GM12878 (cell line): ENCODE data around the gene EGFR. TPM values are rescaled to one million over a fixed set of nuclear protein-coding genes. Genes with fewer than 3 reads are reported as not detected.

Source experiments
- ATAC-seq: fragments of 200-7000 bp; cut with Tn5 transposase; 3 replicates; pipeline ENCODE4 v1.9.1; 2020; ENCODE audit warnings: mild to moderate bottlenecking, moderate library complexity
- BruUV-seq: library from RNA; stranded (reverse); fragments of 400-500 nt; replicated peaks from 2 replicates; lab custom pipeline; 2021; lab: Mats Ljungman, UMichigan
- CTCF ChIA-PET: fragments of 300-600 bp; sonication (Branson Sonifier 250); formaldehyde crosslinking; extraction: SDS; loops from one replicate; lab custom pipeline; 2021; ENCODE audit warnings: inconsistent platforms; lab: Yijun Ruan, JAX
- POLR2A ChIA-PET: fragments of 350-600 bp; formaldehyde crosslinking; extraction: SDS; loops from one replicate; lab custom pipeline; 2021; ENCODE audit warnings: inconsistent platforms; lab: Charles Lee
- RAD21 ChIA-PET: fragments of 300-600 bp; sonication (Branson Sonifier 250); formaldehyde crosslinking; loops from one replicate; lab custom pipeline; 2023; ENCODE audit warnings: antibody characterized with exemption; ENCODE audit not compliant: unreplicated experiment; lab: Charles Lee
- SMC1A ChIA-PET: fragments of 300-600 bp; sonication (Branson Sonifier 250); formaldehyde crosslinking; loops from one replicate; lab custom pipeline; 2023; ENCODE audit not compliant: unreplicated experiment, uncharacterized antibody; lab: Charles Lee
- DNase-seq: peaks from one replicate; pipeline ENCODE4 v3.0.0-alpha.2; 2011; ENCODE audit warnings: low read depth, low spot score
- FAIRE-seq: peaks from 3 replicates; lab custom pipeline; 2011; peaks lifted over from hg19 to GRCh38; lab: Jason Lieb, UNC
- H2AFZ ChIP-seq: 2 replicates; pipeline ENCODE4 v1.6.0; 2011; ENCODE audit warnings: low read depth, low read length, control low read depth; ENCODE audit not compliant: control insufficient read depth
- H3K27ac ChIP-seq: 2 replicates; pipeline ENCODE4 v1.5.1; 2011; ENCODE audit warnings: control low read depth; ENCODE audit not compliant: control insufficient read depth, insufficient read depth
- H3K27me3 ChIP-seq, 2 experiments: replicated peaks in 1 of 2; 2 replicates each; pipeline versions ENCODE4 v1.6.0 to v1.6.1; 2011; ENCODE audit warnings: low read length in 1 of 2; ENCODE audit not compliant: control insufficient read depth in 2 of 2, insufficient read depth in 2 of 2
- H3K36me3 ChIP-seq, 2 experiments: 2 replicates each; pipeline ENCODE4 v1.5.1; 2011; ENCODE audit warnings: low read length in 1 of 2; ENCODE audit not compliant: control insufficient read depth in 2 of 2, insufficient read depth in 2 of 2
- H3K4me1 ChIP-seq: 2 replicates; pipeline ENCODE4 v1.6.1; 2011; ENCODE audit warnings: mild to moderate bottlenecking, low read length, moderate library complexity, mixed read lengths; ENCODE audit not compliant: control insufficient read depth, insufficient read depth
- H3K4me2 ChIP-seq: 2 replicates; pipeline ENCODE4 v1.6.0; 2011; ENCODE audit warnings: control low read depth; ENCODE audit not compliant: control insufficient read depth, insufficient read depth
- H3K4me3 ChIP-seq: fragments of 200-600 bp; sonication (generic); 2 replicates; pipeline ENCODE4 v1.5.1; 2016
- H3K79me2 ChIP-seq: 2 replicates; pipeline ENCODE4 v1.6.0; 2011; ENCODE audit warnings: low read length; ENCODE audit not compliant: control insufficient read depth, insufficient read depth
- H3K9ac ChIP-seq: 2 replicates; pipeline ENCODE4 v1.8.0; 2011; ENCODE audit warnings: low read length, control low read depth, mixed read lengths; ENCODE audit not compliant: control insufficient read depth, insufficient read depth
- H3K9me3 ChIP-seq: replicated peaks from 3 replicates; pipeline ENCODE4 v1.5.1; 2011; ENCODE audit warnings: mild to moderate bottlenecking, low read length; ENCODE audit not compliant: control insufficient read depth, insufficient read depth
- H4K20me1 ChIP-seq: 2 replicates; pipeline ENCODE4 v1.6.0; 2011; ENCODE audit not compliant: control insufficient read depth, insufficient read depth
- ATF7 ChIP-seq: fragments of 450-650 bp; IDR thresholded peaks from 2 replicates; pipeline ENCODE4 v1.6.1; 2016; ENCODE audit warnings: low read depth, mild to moderate bottlenecking
- BACH1 ChIP-seq: fragments of 450-650 bp; IDR thresholded peaks from 2 replicates; pipeline ENCODE4 v1.6.1; 2017; ENCODE audit warnings: mild to moderate bottlenecking, borderline replicate concordance
- CBX5 ChIP-seq: sonication (generic); IDR thresholded peaks from 2 replicates; pipeline ENCODE4 v1.6.1; 2016; ENCODE audit warnings: low read depth, moderate library complexity, mild to moderate bottlenecking, inconsistent platforms
- CEBPB ChIP-seq, 2 experiments: fragments of 150-350 bp in 1 of 2; IDR thresholded peaks; 2 replicates each; pipeline ENCODE4 v1.6.1; 2012 to 2014; ENCODE audit warnings: low read depth in 2 of 2, low read length in 2 of 2, borderline replicate concordance in 1 of 2, inconsistent platforms in 1 of 2
- CHD1 ChIP-seq: IDR thresholded peaks from 2 replicates; pipeline ENCODE4 v1.6.1; 2012; ENCODE audit warnings: low read depth, low read length, improper control_type of control experiment
- CHD2 ChIP-seq: IDR thresholded peaks from 2 replicates; pipeline ENCODE4 v1.6.1; 2011; ENCODE audit warnings: low read depth, low read length, improper control_type of control experiment, borderline replicate concordance
- E2F4 ChIP-seq: IDR thresholded peaks from 2 replicates; pipeline ENCODE4 v1.6.1; 2012; ENCODE audit warnings: low read depth, low read length, improper control_type of control experiment
- MEF2A ChIP-seq: IDR thresholded peaks from 2 replicates; pipeline ENCODE4 v1.6.1; 2011; ENCODE audit warnings: low read depth, mild to moderate bottlenecking, low read length, moderate library complexity; ENCODE audit not compliant: insufficient read depth
- NBN ChIP-seq: fragments of 450-650 bp; IDR thresholded peaks from 2 replicates; pipeline ENCODE4 v1.6.1; 2016
- POLR2AphosphoS2 ChIP-seq: IDR thresholded peaks from 2 replicates; pipeline ENCODE4 v1.6.1; 2011; ENCODE audit warnings: low read depth, mild to moderate bottlenecking, low read length, improper control_type of control experiment, moderate library complexity
- RAD21 ChIP-seq: IDR thresholded peaks from 2 replicates; pipeline ENCODE4 v1.6.1; 2011; ENCODE audit warnings: mild to moderate bottlenecking, low read depth, low read length, moderate library complexity; ENCODE audit not compliant: insufficient read depth
- RCOR1 ChIP-seq: conservative IDR thresholded peaks from 2 replicates; pipeline ENCODE4 v1.6.1; 2012; ENCODE audit warnings: low read depth, low read length, improper control_type of control experiment
- RFX5 ChIP-seq: IDR thresholded peaks from 2 replicates; pipeline ENCODE4 v1.6.1; 2011; ENCODE audit warnings: low read depth, low read length, improper control_type of control experiment
- SMC3 ChIP-seq: IDR thresholded peaks from 2 replicates; pipeline ENCODE4 v1.6.1; 2011; ENCODE audit warnings: low read length, improper control_type of control experiment, borderline replicate concordance
- SPI1 ChIP-seq: IDR thresholded peaks from 2 replicates; pipeline ENCODE4 v1.6.1; 2011; ENCODE audit warnings: low read depth, mild to moderate bottlenecking, low read length, moderate library complexity, borderline replicate concordance; ENCODE audit not compliant: insufficient read depth
- SREBF1 ChIP-seq: IDR thresholded peaks from 2 replicates; pipeline ENCODE4 v1.6.1; 2012; ENCODE audit warnings: mild to moderate bottlenecking, low read length
- STAT1 ChIP-seq: fragments of 450-650 bp; conservative IDR thresholded peaks from 2 replicates; pipeline ENCODE4 v1.6.1; 2014; ENCODE audit warnings: antibody characterized with exemption, mild to moderate bottlenecking
- TAF1 ChIP-seq: IDR thresholded peaks from 2 replicates; pipeline ENCODE4 v1.6.1; 2011; ENCODE audit warnings: mild to moderate bottlenecking, low read depth, low read length, borderline replicate concordance
- USF1 ChIP-seq: IDR thresholded peaks from 2 replicates; pipeline ENCODE4 v1.6.1; 2011; ENCODE audit warnings: borderline replicate concordance, low read depth, mild to moderate bottlenecking, moderate library complexity, mixed read lengths, low read length; ENCODE audit not compliant: insufficient read depth; ENCODE audit errors: extremely low read length
- WRNIP1 ChIP-seq: IDR thresholded peaks from 2 replicates; pipeline ENCODE4 v1.6.1; 2011; ENCODE audit warnings: low read depth, low read length, improper control_type of control experiment, borderline replicate concordance
- ZBED1 ChIP-seq: IDR thresholded peaks from 2 replicates; pipeline ENCODE4 v1.6.1; 2016; ENCODE audit warnings: borderline replicate concordance
- WGBS: methylation state at CpG from one replicate; pipeline ENCODE4 v1.1.6; 2016; ENCODE audit warnings: low lambda C conversion rate; ENCODE audit not compliant: insufficient replicate concordance, insufficient coverage; ENCODE audit errors: missing lambda C conversion rate; 5-methylcytosine and 5-hydroxymethylcytosine counted together
- in situ Hi-C: fragments of 300-500 bp; cut with MboI; formaldehyde crosslinking; loops from 9 replicates; pipeline ENCODE4 v1.14.3; 2018; ENCODE audit warnings: mixed read lengths
- intact Hi-C: fragments of 100-400 bp; cut with micrococcal nuclease; formaldehyde crosslinking; loops from one replicate; pipeline ENCODE4 v1.14.2; 2022; ENCODE audit not compliant: unreplicated experiment
- polyA plus RNA-seq, 11 experiments: library from polyadenylated mRNA; depleted of rRNA in 4 of 11; unstranded in 6 of 11; stranded (reverse) in 5 of 11; fragments of >200 nt; fragmentation: Nextera tagmentation in 4 of 11; fragmentation: Illumina TruSeq in 1 of 11; extraction: Ambion mirVana in 4 of 11; extraction: Trizol in 1 of 11; gene quantifications; 1 replicate in 1 of 11; 2 replicates in 10 of 11; pipeline versions ENCODE4 v1.2.1 to v1.2.3, GENCODE V29; 2011 to 2016; ENCODE audit warnings: inconsistent platforms in 2 of 11, missing spikeins in 2 of 11, low read depth in 1 of 11
- total RNA-seq, 4 experiments: library from RNA; depleted of rRNA in 3 of 4; stranded (reverse); fragments of >200 nt in 3 of 4; fragmentation: Illumina TruSeq in 1 of 4; extraction: Trizol in 1 of 4; gene quantifications; 2 replicates each; pipeline versions ENCODE4 v1.2.1 to v1.2.3, GENCODE V29; 2013 to 2021

The EGFR gene
- total and polyA plus RNA-seq, 10 of the 15 experiments (the other 5 are each of a cell fraction or from before 2014, with no cell fraction given): 0.01 to 0.31 TPM; not detected in 8

GRCh38 chr7:55113760-55114540 lies 95.1 kb downstream of the EGFR start (continued):
- no peak for TF ChIP-seq USF1
- TF ChIP-seq MEF2A: no peak
- no peak for TF ChIP-seq TAF1
- TF ChIP-seq E2F4: no peak
- TF ChIP-seq SREBF1: no peak
- TF ChIP-seq CHD2: no peak
- no peak for TF ChIP-seq CBX5

GRCh38 chr7:55117286-55117685 lies 98.5 kb downstream of the EGFR start:
- CTCF ChIA-PET: no interaction called here
- Histone ChIP-seq H3K36me3 (no peaks in the 10 kb centered on the region), H3K4me3 (no peak overlapping the region), H3K9me3 (no peaks in the 10 kb centered on the region)
- BruUV-seq: no TSS peak
- ATAC-seq: no peak
- SMC1A ChIA-PET: no interaction called here
- TF ChIP-seq SMC3 (no peak), SPI1 (no peak), RCOR1 (no peak), WRNIP1 (no peak), CHD1 (no peak), CEBPB (IDR thresholded peaks at IDR 0.05; ENCODE audit: borderline replicate concordance in 1 of 2, low read depth in 2 of 2, low read length in 2 of 2) (no peak), ATF7 (no peak), BACH1 (no peak), RAD21 (no peak), POLR2AphosphoS2 (no peak), ZBED1 (no peak), NBN (no peak), STAT1 (no peak), RFX5 (no peak)
- TF ChIP-seq, all 136 proteins: peak for 0
- H4K20me1 ChIP-seq: no peaks in the 10 kb centered on the region
- no peaks in the 10 kb centered on the region for H3K27me3 ChIP-seq
- no peak for FAIRE-seq
- H3K27ac ChIP-seq: no peak overlapping the region
- H3K79me2 ChIP-seq: no peaks in the 10 kb centered on the region
- WGBS: 44% methylated on average over 7 of the region's 7 CpGs
- no peak for DNase-seq
- no peaks in the 10 kb centered on the region for H3K4me1 ChIP-seq
- H2AFZ ChIP-seq: no peak overlapping the region
- ChIA-PET POLR2A (no interaction called here), RAD21 (interaction anchor here (0.7 kb wide), 1 partner anchor 137 kb away, joined by 3 read pairs; no protein-coding TSS in a partner anchor)
- H3K4me2 ChIP-seq: no peak overlapping the region
- intact Hi-C loops: no loop called here
- no peak overlapping the region for H3K9ac ChIP-seq
- in situ Hi-C loops: no loop called here
